ENCODE results near the gene APH1A. TPM values are rescaled to one million over a fixed set of nuclear protein-coding genes. Genes with fewer than 3 reads are reported as not detected.

The APH1A gene
- total RNA-seq, 2 experiments from 2014 or later = 115 to 122 TPM

DNA sequence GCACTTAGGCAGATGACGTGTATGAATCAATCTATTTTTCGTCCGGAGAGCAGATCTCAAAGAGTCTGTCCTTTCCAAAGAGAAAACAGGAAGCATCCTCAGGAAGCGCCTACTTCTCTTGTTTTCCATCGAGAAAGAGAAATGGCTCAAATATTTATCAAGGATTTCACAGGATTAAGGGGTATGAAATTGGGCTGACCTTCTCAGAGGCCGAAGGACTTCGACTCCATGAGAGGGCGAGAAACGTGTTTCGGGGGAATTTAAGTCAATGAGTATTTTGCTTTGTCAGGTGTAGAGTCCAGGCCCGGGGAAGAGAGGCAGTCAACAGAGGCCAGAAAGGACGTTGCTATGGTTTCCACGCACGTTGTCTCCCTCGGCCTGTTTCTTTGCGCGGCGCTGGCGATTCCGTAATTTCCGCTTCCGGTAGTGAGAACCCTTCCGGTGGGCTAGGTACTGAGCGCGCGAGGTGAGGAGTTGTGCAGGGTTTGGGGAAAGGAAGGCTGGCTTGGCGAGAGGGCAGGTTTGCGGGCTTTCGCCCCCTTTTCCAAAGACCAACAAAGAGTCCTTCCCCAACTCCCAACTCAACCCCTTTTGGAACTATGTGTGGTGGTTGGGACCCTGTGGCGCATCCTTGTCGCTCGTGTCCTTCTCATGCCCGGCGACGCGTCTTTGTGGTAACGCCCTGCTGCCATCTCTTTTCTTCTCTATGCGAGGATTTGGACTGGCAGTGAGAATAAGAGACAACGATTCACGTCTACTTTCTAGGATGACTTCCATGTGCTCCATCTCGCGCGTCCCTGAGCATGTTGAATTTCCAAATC lies 24.8 kb upstream of the APH1A start, which contains the start of gene MRPS21:
MRPS21 (plus strand) TSS at position 429 of the 821 bp plus-strand sequence. CDS start 506 bp downstream, outside the sequence.
- DNase-seq (peak; percentile 73 to 95 (median 80)), ATAC-seq (ENCODE audit: poor library complexity) (peak; percentile 95)
- no peaks in the 10 kb centered on the region for H3K9me3 ChIP-seq (ENCODE audit: control insufficient read depth in 1 of 2, insufficient read depth in 1 of 2, low read length in 2 of 2)
- TF ChIP-seq, protein P1, sequence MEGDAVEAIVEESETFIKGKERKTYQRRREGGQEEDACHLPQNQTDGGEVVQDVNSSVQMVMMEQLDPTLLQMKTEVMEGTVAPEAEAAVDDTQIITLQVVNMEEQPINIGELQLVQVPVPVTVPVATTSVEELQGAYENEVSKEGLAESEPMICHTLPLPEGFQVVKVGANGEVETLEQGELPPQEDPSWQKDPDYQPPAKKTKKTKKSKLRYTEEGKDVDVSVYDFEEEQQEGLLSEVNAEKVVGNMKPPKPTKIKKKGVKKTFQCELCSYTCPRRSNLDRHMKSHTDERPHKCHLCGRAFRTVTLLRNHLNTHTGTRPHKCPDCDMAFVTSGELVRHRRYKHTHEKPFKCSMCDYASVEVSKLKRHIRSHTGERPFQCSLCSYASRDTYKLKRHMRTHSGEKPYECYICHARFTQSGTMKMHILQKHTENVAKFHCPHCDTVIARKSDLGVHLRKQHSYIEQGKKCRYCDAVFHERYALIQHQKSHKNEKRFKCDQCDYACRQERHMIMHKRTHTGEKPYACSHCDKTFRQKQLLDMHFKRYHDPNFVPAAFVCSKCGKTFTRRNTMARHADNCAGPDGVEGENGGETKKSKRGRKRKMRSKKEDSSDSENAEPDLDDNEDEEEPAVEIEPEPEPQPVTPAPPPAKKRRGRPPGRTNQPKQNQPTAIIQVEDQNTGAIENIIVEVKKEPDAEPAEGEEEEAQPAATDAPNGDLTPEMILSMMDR (IDR thresholded peaks at IDR 0.05) = no peak
- Mint-ChIP-seq H3K27ac (peak within 1 kb of the TSS; percentile 96), H3K4me3 (peak within 1 kb of the TSS; percentile 92), H3K4me1 (ENCODE audit: low read depth) (peaks cover 23% of the 10 kb centered on the region), H3K27me3 (no peaks in the 10 kb centered on the region), H3K9me3 (no peaks in the 10 kb centered on the region), H3K36me3 (ENCODE audit: low read depth) (peaks cover 41% of the 10 kb centered on the region)
- ChIA-PET POLR2A (no interaction called here), CTCF (no interaction called here)
- intact Hi-C loops (cut with DNase I, micrococcal nuclease) = loop anchor here in 1 of 2 experiments (1.0 to 5.0 kb wide), 4 partner anchors 11 to 69 kb away; partner anchors contain the start of genes APH1A, CIART, PRPF3 and RPRD2
- H3K36me3 ChIP-seq (ENCODE audit: insufficient read depth, low read length) = peaks cover 13% of the 10 kb centered on the region
- H3K27ac ChIP-seq (ENCODE audit: low read depth in 1 of 2, low read length in 2 of 2) = peak within 1 kb of the TSS; percentile 78 to 95
- H3K4me1 ChIP-seq (ENCODE audit: insufficient read depth, low read length) = peaks cover 19% of the 10 kb centered on the region
- H3K27me3 ChIP-seq (ENCODE audit: control insufficient read depth in 1 of 2, insufficient read depth in 2 of 2, low read length in 2 of 2) = no peaks in the 10 kb centered on the region
- H3K4me3 ChIP-seq (ENCODE audit: low read length) = peak within 1 kb of the TSS; percentile 80

DNA sequence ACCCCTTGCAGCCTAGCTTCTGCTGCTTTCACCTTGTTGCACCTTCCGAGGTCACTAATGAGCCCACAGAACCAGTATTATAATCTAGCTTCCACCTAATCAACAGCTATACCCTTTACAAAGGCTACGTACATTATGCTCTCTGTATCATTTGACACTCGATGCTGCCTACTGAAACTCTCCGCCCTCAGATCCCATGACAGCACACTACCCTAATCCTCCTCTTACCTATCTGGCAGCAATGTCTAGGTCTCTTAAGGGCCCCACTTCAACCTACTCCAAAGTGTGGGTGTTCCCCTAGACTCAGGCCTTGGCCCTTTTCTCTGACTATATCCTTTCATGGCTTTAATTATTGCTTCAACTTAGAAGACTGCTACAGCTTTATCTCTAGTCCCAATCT lies 20.0 kb upstream of the APH1A start:
- H3K27ac Mint-ChIP-seq = no peak overlapping the region
- CTCF ChIA-PET = no interaction called here
- intact Hi-C loops (cut with DNase I, micrococcal nuclease) = loop anchor here in 1 of 2 experiments (10.0 kb wide), 1 partner anchor 586 kb away; the partner anchor contains the start of gene ARNT

DNA sequence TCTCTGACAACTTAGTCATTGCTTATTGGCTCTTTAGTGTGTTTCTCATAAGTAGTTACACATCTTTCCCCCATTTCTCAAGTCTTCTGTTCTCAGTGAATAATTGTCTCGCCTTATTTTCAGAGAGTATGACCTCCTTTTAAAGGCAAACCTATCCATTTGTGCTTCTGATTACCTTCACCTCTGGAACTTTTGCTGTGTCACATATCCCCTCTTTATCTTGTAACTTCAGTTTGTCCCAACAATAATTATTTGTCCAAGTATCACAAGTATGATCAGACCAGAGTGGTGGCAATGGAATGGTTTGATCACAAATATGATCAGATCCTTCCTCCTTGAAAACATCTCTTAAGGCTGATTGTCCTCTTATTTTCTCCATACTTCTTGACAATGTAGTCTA lies 19.6 kb upstream of the APH1A start:
- POLR2A ChIA-PET = interaction anchor here (0.5 kb wide), 1 partner anchor 53 kb away, joined by 3 read pairs; the partner anchor contains the start of gene ANP32E
- Mint-ChIP-seq H3K36me3 (ENCODE audit: low read depth) (peaks cover 2% of the 10 kb centered on the region), H3K9me3 (no peaks in the 10 kb centered on the region), H3K27ac (no peak overlapping the region), H3K27me3 (no peaks in the 10 kb centered on the region), H3K4me1 (ENCODE audit: low read depth) (peaks cover 6% of the 10 kb centered on the region), H3K4me3 (no peak overlapping the region)
- TF ChIP-seq, protein P1 (IDR thresholded peaks at IDR 0.05) = no peak
- Histone ChIP-seq H3K4me3 (ENCODE audit: low read length) (no peak overlapping the region), H3K9me3 (ENCODE audit: control insufficient read depth in 1 of 2, insufficient read depth in 1 of 2, low read length in 2 of 2) (no peaks in the 10 kb centered on the region), H3K36me3 (ENCODE audit: insufficient read depth, low read length) (no peaks in the 10 kb centered on the region), H3K4me1 (ENCODE audit: insufficient read depth, low read length) (peaks cover 7% of the 10 kb centered on the region), H3K27me3 (ENCODE audit: control insufficient read depth in 1 of 2, insufficient read depth in 2 of 2, low read length in 2 of 2) (no peaks in the 10 kb centered on the region), H3K27ac (ENCODE audit: low read depth in 1 of 2, low read length in 2 of 2) (no peak overlapping the region)
- ATAC-seq (ENCODE audit: poor library complexity) (no peak), DNase-seq (no peak)
- intact Hi-C loops (cut with DNase I, micrococcal nuclease) = loop anchor here in 1 of 2 experiments (10.0 kb wide), 1 partner anchor 586 kb away; the partner anchor contains the start of gene ARNT
- CTCF ChIA-PET = no interaction called here

More for the DNA sequence above, 20.0 kb upstream of the APH1A start:
- Histone ChIP-seq H3K9me3 (ENCODE audit: control insufficient read depth in 1 of 2, insufficient read depth in 1 of 2, low read length in 2 of 2) (no peaks in the 10 kb centered on the region), H3K27me3 (ENCODE audit: control insufficient read depth in 1 of 2, insufficient read depth in 2 of 2, low read length in 2 of 2) (no peaks in the 10 kb centered on the region), H3K36me3 (ENCODE audit: insufficient read depth, low read length) (no peaks in the 10 kb centered on the region), H3K4me3 (ENCODE audit: low read length) (no peak overlapping the region), H3K4me1 (ENCODE audit: insufficient read depth, low read length) (peaks cover 9% of the 10 kb centered on the region), H3K27ac (ENCODE audit: low read depth in 1 of 2, low read length in 2 of 2) (no peak overlapping the region)
- POLR2A ChIA-PET = interaction anchor here (0.5 kb wide), 1 partner anchor 53 kb away, joined by 3 read pairs; the partner anchor contains the start of gene ANP32E
- Mint-ChIP-seq H3K4me3 (no peak overlapping the region), H3K4me1 (ENCODE audit: low read depth) (peaks cover 11% of the 10 kb centered on the region), H3K27me3 (no peaks in the 10 kb centered on the region), H3K9me3 (no peaks in the 10 kb centered on the region), H3K36me3 (ENCODE audit: low read depth) (peaks cover 6% of the 10 kb centered on the region)
- DNase-seq = no peak
- TF ChIP-seq, protein P1 (IDR thresholded peaks at IDR 0.05) = no peak
- no peak for ATAC-seq (ENCODE audit: poor library complexity)

Measured in CD4-positive, alpha-beta T cell (primary cell).